ENCODE data around the gene FLNC. TPM values are rescaled to one million over a fixed set of nuclear protein-coding genes. Genes with fewer than 3 reads are reported as not detected.

Gene FLNC
- total and polyA plus RNA-seq, 3 donors from 2014 or later = 8.8 to 21.4 (median 14.4) TPM

- Histone ChIP-seq H3K4me3 (no peak overlapping the region), H3K27ac (no peak overlapping the region), H3K27me3 (no peaks in the 10 kb centered on the region), H3K4me1 (peaks cover 8% of the 10 kb centered on the region), H3K36me3 (ENCODE audit: low read depth, missing control alignments) (no peaks in the 10 kb centered on the region), H3K9me3 (no peaks in the 10 kb centered on the region)
- TF ChIP-seq POLR2A (IDR thresholded peaks at IDR 0.05) (no peak), CTCF (IDR thresholded peaks at IDR 0.05) (no peak)
- no peak for DNase-seq
- WGBS, 2 donors = 83 to 97% methylated on average over 4 of the region's 4 CpGs
- intact Hi-C loops (cut with DNase I; ENCODE audit: low total_unique reads) = no loop called here
These were observed 3.7 kb upstream of the FLNC start for GRCh38 chr7:128826512-128826911.

- Histone ChIP-seq H3K36me3 (ENCODE audit: low read depth, missing control alignments) (no peaks in the 10 kb centered on the region), H3K27me3 (no peaks in the 10 kb centered on the region), H3K4me3 (no peak overlapping the region), H3K9me3 (no peaks in the 10 kb centered on the region), H3K4me1 (peaks cover 10% of the 10 kb centered on the region), H3K27ac (no peak overlapping the region)
- 75 to 88% methylated on average over 1 of the region's 1 CpG for WGBS, 2 donors
- DNase-seq = no peak
- TF ChIP-seq POLR2A (IDR thresholded peaks at IDR 0.05) (no peak), CTCF (IDR thresholded peaks at IDR 0.05) (no peak)
- intact Hi-C loops (cut with DNase I; ENCODE audit: low total_unique reads) = no loop called here
These were observed 3.3 kb upstream of the FLNC start for GRCh38 chr7:128826916-128827247.

- 86 to 90% methylated on average over 8 to 17 of the region's 17 CpGs for WGBS, 2 donors
- H3K4me3 ChIP-seq = no peak overlapping the region
- H3K36me3 ChIP-seq (ENCODE audit: low read depth, missing control alignments) = no peaks in the 10 kb centered on the region
- H3K27ac ChIP-seq = no peak overlapping the region
- no peaks in the 10 kb centered on the region for H3K27me3 ChIP-seq
- H3K9me3 ChIP-seq = no peaks in the 10 kb centered on the region
- peaks cover 15% of the 10 kb centered on the region for H3K4me1 ChIP-seq
- DNase-seq = no peak
- TF ChIP-seq POLR2A (IDR thresholded peaks at IDR 0.05) = no peak
- no peak for TF ChIP-seq CTCF (IDR thresholded peaks at IDR 0.05)
- intact Hi-C loops (cut with DNase I; ENCODE audit: low total_unique reads) = no loop called here
These were observed 2.8 kb upstream of the FLNC start for GRCh38 chr7:128827248-128827958.

GRCh38 chr7:128827971-128828711, 2.1 kb upstream of the FLNC start:
- no peak for DNase-seq
- no peaks in the 10 kb centered on the region for H3K27me3 ChIP-seq
- no peak overlapping the region for H3K4me3 ChIP-seq
- H3K36me3 ChIP-seq (ENCODE audit: low read depth, missing control alignments) = no peaks in the 10 kb centered on the region
- WGBS, 2 donors = 83 to 85% methylated on average over 10 of the region's 10 CpGs
- no peak for TF ChIP-seq CTCF (IDR thresholded peaks at IDR 0.05)
- no peak for TF ChIP-seq POLR2A (IDR thresholded peaks at IDR 0.05)
- intact Hi-C loops (cut with DNase I; ENCODE audit: low total_unique reads) = no loop called here
- H3K27ac ChIP-seq = no peak overlapping the region
- H3K9me3 ChIP-seq = no peaks in the 10 kb centered on the region
- H3K4me1 ChIP-seq = peaks cover 22% of the 10 kb centered on the region

Measured in testis (tissue), 3 donors.